IPS-18a (cell line): ENCODE data around the gene CHST13.
"Not testable (repeated sequence)": the region's sequence is repeated elsewhere in the genome, so short reads cannot be mapped to it uniquely, and the experiment has no call there.

Experiments used
- H3K27ac ChIP-seq: one replicate; pipeline ENCODE4 v1.5.1; 2013; ENCODE audit warnings: low read length
- H3K27me3 ChIP-seq: one replicate; pipeline ENCODE4 v1.6.1; 2013; ENCODE audit warnings: mild to moderate bottlenecking, low read length; ENCODE audit not compliant: control insufficient read depth, insufficient read depth
- H3K36me3 ChIP-seq: one replicate; pipeline ENCODE4 v1.6.1; 2013; ENCODE audit warnings: low read depth, low read length; ENCODE audit not compliant: control insufficient read depth
- H3K4me1 ChIP-seq: one replicate; pipeline ENCODE4 v1.6.1; 2013; ENCODE audit warnings: low read depth, low read length; ENCODE audit not compliant: control insufficient read depth
- H3K4me3 ChIP-seq: one replicate; pipeline ENCODE4 v1.5.1; 2013; ENCODE audit warnings: low read length
- H3K9ac ChIP-seq: one replicate; pipeline ENCODE4 v1.6.1; 2013; ENCODE audit warnings: mild to moderate bottlenecking, low read length, moderate library complexity
- H3K9me3 ChIP-seq: one replicate; pipeline ENCODE4 v1.6.1; 2013; ENCODE audit warnings: low read depth, low read length; ENCODE audit not compliant: control insufficient read depth

CHST13 gene

GRCh38 chr3:126529585-126530170 lies 5.7 kb downstream of the CHST13 start:
- no peaks in the 10 kb centered on the region for H3K4me1 ChIP-seq

DNA sequence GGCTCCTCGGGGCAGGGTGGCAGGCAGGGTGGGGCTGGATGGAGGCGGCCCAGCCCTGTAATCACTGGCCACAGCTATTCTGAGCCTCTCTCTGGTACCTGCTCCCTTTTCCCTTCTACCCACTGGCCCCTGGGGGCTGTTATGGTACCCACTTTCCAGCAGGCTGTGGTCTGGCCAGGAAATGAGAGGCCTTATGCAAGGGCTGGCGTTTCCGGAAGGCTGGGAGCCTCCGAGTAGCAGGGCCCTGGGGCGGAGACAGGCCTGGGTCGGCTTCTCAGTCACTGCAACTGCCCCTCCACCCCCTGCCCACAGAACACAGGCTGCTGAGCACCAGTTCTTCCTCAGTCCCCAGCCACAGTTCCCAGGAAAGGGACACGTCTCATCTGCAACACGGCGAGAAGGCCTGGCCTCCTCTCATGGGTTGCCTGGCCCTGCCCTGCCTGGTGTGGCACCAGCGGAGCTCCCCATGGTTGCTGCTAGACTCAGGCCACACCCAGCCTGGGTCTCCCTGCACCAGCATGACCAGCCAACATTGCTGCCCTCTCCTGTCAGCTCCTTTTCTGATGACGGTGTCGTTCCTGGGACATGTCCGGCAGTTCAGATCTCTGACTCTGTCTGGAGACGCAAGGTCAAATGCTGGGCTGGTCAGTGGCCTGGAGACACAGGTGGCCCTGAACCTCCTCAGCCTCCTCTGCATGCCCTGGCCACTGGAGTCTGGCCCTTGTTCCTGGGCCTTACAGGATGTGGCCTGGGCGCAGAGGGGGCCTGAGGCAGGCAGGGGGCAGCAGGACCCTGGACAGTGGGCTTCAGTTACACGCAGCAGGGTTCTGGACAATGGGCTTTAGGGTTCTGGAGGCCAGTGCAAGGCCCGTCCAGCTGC lies 6.5 kb downstream of the CHST13 start:
- Histone ChIP-seq H3K9me3 (no peaks in the 10 kb centered on the region), H3K27me3 (no peaks in the 10 kb centered on the region), H3K4me3 (no peak overlapping the region), H3K36me3 (no peaks in the 10 kb centered on the region), H3K27ac (no peak overlapping the region), H3K4me1 (no peaks in the 10 kb centered on the region), H3K9ac (no peak overlapping the region)

More at GRCh38 chr3:126529585-126530170, 5.7 kb downstream of the CHST13 start:
- Histone ChIP-seq H3K27me3 (peaks cover 3% of the 10 kb centered on the region), H3K9ac (no peak overlapping the region), H3K9me3 (no peaks in the 10 kb centered on the region), H3K27ac (no peak overlapping the region), H3K4me3 (no peak overlapping the region), H3K36me3 (no peaks in the 10 kb centered on the region)

GRCh38 chr3:126531051-126531330 lies 7.0 kb downstream of the CHST13 start:
- H3K36me3 ChIP-seq = no peaks in the 10 kb centered on the region
- no peak overlapping the region for H3K9ac ChIP-seq
- no peak overlapping the region for H3K4me3 ChIP-seq
- H3K27ac ChIP-seq = no peak overlapping the region
- no peaks in the 10 kb centered on the region for H3K27me3 ChIP-seq
- H3K4me1 ChIP-seq = no peaks in the 10 kb centered on the region
- H3K9me3 ChIP-seq = no peaks in the 10 kb centered on the region

DNA sequence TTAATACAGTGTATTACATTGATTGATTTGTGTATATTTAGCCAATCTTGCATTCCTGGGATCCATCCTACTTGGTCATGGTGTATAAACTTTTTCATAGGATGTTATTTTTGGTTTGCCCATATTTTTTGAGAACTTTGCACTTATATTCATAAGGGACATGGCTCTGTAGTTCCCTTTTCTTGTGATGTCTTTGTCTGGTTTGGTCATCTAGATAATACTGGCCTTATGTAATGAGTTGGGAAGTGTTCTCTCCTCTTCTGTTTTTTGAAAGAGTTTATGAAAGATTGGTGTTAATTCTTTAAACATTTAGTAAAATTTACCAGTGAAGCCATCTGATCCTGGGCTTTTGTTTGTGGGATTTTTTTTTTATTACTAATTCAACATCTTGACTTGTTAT lies 9.6 kb downstream of the CHST13 start:
- Histone ChIP-seq H3K36me3 (no peaks in the 10 kb centered on the region), H3K9ac (no peak overlapping the region), H3K4me3 (no peak overlapping the region), H3K9me3 (no peaks in the 10 kb centered on the region), H3K27ac (no peak overlapping the region), H3K4me1 (no peaks in the 10 kb centered on the region), H3K27me3 (no peaks in the 10 kb centered on the region)

DNA sequence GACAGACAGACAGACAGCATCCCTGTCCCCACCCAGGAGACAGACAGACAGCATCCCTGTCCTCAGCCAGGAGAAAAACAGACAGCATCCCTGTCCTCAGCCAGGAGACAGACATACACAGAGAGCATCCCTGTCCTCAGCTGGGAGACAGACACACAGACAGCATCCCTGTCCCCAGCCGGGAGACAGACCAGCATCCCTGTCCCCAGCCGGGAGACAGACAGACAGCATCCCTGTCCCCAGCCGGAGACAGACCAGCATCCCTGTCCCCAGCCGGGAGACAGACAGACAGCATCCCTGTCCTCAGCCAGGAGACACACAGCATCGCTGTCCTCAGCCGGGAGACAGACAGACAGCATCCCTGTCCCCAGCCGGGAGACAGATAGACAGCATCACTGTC lies 10.8 kb downstream of the CHST13 start:
- H3K27me3 ChIP-seq, H3K9me3 ChIP-seq, H3K9ac ChIP-seq, H3K4me3 ChIP-seq, H3K27ac ChIP-seq, H3K36me3 ChIP-seq, H3K4me1 ChIP-seq: not testable (repeated sequence)

DNA sequence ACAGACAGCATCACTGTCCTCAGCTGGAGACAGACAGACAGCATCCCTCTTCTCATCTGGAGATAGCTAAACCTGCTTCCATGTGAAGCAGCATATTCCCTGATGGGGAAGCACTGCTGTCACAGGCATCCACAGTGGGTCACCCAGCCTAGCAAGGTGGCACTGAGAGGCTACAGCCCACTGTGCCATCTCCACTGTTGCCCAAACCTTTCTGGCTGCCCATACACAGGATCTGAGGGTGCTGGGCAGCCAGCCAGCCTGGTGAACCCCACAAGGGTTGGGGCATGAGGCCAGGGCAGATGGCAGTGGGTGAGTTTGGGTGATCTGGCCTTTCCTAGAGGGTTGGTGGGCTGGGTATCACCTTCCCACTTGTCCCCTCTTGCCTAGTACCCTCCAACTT lies 11.7 kb downstream of the CHST13 start:
- Histone ChIP-seq H3K9me3 (no peaks in the 10 kb centered on the region), H3K27me3 (no peaks in the 10 kb centered on the region)

GRCh38 chr3:126536126-126536525 lies 12.2 kb downstream of the CHST13 start:
- Histone ChIP-seq H3K9me3 (no peaks in the 10 kb centered on the region), H3K27ac (no peak overlapping the region), H3K36me3 (no peaks in the 10 kb centered on the region), H3K4me1 (no peaks in the 10 kb centered on the region), H3K27me3 (no peaks in the 10 kb centered on the region), H3K9ac (no peak overlapping the region), H3K4me3 (no peak overlapping the region)

More for the DNA sequence above, 11.7 kb downstream of the CHST13 start:
- no peak overlapping the region for H3K4me3 ChIP-seq
- H3K36me3 ChIP-seq = no peaks in the 10 kb centered on the region
- no peaks in the 10 kb centered on the region for H3K4me1 ChIP-seq
- H3K9ac ChIP-seq = no peak overlapping the region
- no peak overlapping the region for H3K27ac ChIP-seq

DNA sequence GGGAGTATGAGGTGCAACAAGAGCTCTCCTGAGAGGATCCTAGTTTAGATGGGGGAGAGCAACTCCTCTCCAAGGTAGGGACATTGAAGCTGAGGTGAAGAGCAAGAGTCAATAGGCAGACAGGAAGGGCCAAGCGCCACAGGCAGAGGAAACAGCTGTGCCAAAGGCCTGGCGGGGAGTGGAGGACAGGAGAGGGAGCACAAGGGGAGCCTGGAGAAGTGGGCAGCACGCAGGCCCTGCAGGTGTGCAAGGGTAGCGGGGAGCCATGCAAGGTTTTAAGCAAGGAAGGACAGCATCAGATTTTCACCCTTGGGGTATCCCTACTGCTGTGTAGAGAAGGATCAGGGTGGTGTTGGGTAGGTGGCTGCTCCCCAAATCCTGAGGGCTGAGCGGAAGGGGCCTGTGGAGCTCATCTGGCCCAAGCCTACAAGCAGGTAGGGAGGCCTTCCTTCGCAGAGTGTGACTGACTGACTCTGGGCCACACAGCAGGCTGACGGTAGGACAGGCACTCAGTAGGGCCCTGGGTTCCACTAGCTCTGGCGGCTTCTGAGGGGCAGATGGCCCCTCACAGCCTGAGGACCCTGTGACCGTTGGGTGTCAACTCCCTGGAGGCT lies 13.3 kb downstream of the CHST13 start:
- Histone ChIP-seq H3K4me1 (no peaks in the 10 kb centered on the region), H3K4me3 (no peak overlapping the region), H3K27me3 (no peaks in the 10 kb centered on the region), H3K9ac (no peak overlapping the region), H3K9me3 (no peaks in the 10 kb centered on the region), H3K36me3 (no peaks in the 10 kb centered on the region), H3K27ac (no peak overlapping the region)

DNA sequence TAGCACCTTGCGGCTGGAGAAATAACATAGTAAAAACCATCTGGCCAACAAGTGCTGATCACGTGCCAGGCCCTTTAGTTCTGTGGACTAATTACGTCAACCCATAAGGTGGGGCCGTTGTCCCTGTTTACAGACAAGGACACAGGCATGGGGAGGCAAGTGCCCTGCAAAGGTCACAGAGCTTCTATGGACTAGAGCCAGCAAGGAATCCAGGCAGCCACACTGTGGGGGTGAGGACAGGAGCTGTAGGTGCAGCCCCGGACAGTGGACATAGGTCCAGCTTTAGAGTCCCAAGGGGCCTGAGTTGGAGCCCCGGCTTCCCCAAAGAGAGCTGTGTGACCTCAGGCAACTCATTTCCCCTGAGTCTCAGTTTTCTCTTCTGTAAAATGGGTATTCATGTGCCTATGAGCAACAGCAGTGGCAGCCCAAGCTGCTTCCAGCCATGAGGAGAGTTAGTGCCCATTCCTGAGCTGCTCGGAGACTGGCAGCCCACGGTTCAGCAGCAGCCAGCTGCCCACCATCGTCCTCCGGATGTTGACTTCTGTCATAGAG lies 13.9 kb downstream of the CHST13 start:
- no peaks in the 10 kb centered on the region for H3K9me3 ChIP-seq
- no peaks in the 10 kb centered on the region for H3K27me3 ChIP-seq
- H3K4me3 ChIP-seq = no peak overlapping the region
- H3K27ac ChIP-seq = no peak overlapping the region
- no peaks in the 10 kb centered on the region for H3K36me3 ChIP-seq
- H3K4me1 ChIP-seq = no peaks in the 10 kb centered on the region
- no peak overlapping the region for H3K9ac ChIP-seq

- no peak overlapping the region for H3K27ac ChIP-seq
Measured at GRCh38 chr3:126538316-126538715, 14.4 kb downstream of the CHST13 start.

GRCh38 chr3:126538966-126539365 lies 15.0 kb downstream of the CHST13 start:
- Histone ChIP-seq H3K27me3 (no peaks in the 10 kb centered on the region), H3K4me3 (no peak overlapping the region), H3K4me1 (no peaks in the 10 kb centered on the region), H3K27ac (no peak overlapping the region), H3K36me3 (no peaks in the 10 kb centered on the region), H3K9me3 (no peaks in the 10 kb centered on the region), H3K9ac (no peak overlapping the region)

More at GRCh38 chr3:126538316-126538715, 14.4 kb downstream of the CHST13 start:
- no peaks in the 10 kb centered on the region for H3K9me3 ChIP-seq
- no peak overlapping the region for H3K4me3 ChIP-seq
- no peaks in the 10 kb centered on the region for H3K27me3 ChIP-seq
- H3K4me1 ChIP-seq = no peaks in the 10 kb centered on the region
- H3K36me3 ChIP-seq = no peaks in the 10 kb centered on the region
- H3K9ac ChIP-seq = no peak overlapping the region
